Activated CD8-positive, alpha-beta T cell treated with anti-CD3 and anti-CD28 coated beads for 36 hours (primary cell): ENCODE results near the gene GIMAP6. TPM values are rescaled to one million over a fixed set of nuclear protein-coding genes. Genes with fewer than 3 reads are reported as not detected.
A peak's percentile ranks its signal among the peaks of the same experiment; 100 is the strongest.
"Not testable (repeated sequence)": the region's sequence is repeated elsewhere in the genome, so short reads cannot be mapped to it uniquely, and the experiment has no call there.

Experiments used
- ATAC-seq: fragments of 200-7000 bp; cut with Tn5 transposase; one replicate; pipeline ENCODE4 v1.10.0; 2021; ENCODE audit warnings: mild to moderate bottlenecking, moderate library complexity
- CTCF ChIA-PET: fragments of 350-600 bp; sonication (Branson Sonifier 250); formaldehyde crosslinking; loops from one replicate; lab custom pipeline; 2021; ENCODE audit warnings: antibody characterized with exemption; lab: Charles Lee
- POLR2A ChIA-PET: fragments of 350-600 bp; sonication (Branson Sonifier 250); formaldehyde crosslinking; loops from one replicate; lab custom pipeline; 2021; ENCODE audit warnings: antibody characterized with exemption; lab: Charles Lee
- DNase-seq: peaks from one replicate; pipeline ENCODE4 v3.0.0-alpha.2; 2020
- H3K27ac Mint-ChIP-seq: one replicate; pipeline ENCODE4 v1.8.0; 2021; ENCODE audit warnings: mild to moderate bottlenecking, mixed read lengths
- H3K27me3 Mint-ChIP-seq: one replicate; pipeline ENCODE4 v1.8.0; 2021; ENCODE audit warnings: mixed read lengths
- H3K36me3 Mint-ChIP-seq: one replicate; pipeline ENCODE4 v1.8.0; 2021; ENCODE audit warnings: low read depth, mixed read lengths
- H3K4me1 Mint-ChIP-seq: one replicate; pipeline ENCODE4 v1.8.0; 2021; ENCODE audit warnings: low read depth, mixed read lengths
- H3K4me3 Mint-ChIP-seq: one replicate; pipeline ENCODE4 v1.8.0; 2021; ENCODE audit warnings: mild to moderate bottlenecking, moderate library complexity, mixed read lengths
- H3K9me3 Mint-ChIP-seq: one replicate; pipeline ENCODE4 v1.8.0; 2021; ENCODE audit warnings: mixed read lengths
- intact Hi-C: fragments of 100-400 bp; cut with micrococcal nuclease; formaldehyde crosslinking; loops from one replicate; pipeline ENCODE4 v1.10.0; 2022
- total RNA-seq, 2 experiments: library from RNA; stranded (reverse); gene quantifications; one replicate each; pipeline ENCODE4 v1.2.3, GENCODE V29; 2021
- TF ChIP-seq, protein P1 (sequence below): fragments of 200-600 bp; IDR thresholded peaks from one replicate; pipeline ENCODE4 v1.8.0; 2022; ENCODE audit warnings: antibody characterized with exemption, mild to moderate bottlenecking

GIMAP6 gene
- total RNA-seq, 2 experiments from 2014 or later = 21.2 to 21.5 TPM

DNA sequence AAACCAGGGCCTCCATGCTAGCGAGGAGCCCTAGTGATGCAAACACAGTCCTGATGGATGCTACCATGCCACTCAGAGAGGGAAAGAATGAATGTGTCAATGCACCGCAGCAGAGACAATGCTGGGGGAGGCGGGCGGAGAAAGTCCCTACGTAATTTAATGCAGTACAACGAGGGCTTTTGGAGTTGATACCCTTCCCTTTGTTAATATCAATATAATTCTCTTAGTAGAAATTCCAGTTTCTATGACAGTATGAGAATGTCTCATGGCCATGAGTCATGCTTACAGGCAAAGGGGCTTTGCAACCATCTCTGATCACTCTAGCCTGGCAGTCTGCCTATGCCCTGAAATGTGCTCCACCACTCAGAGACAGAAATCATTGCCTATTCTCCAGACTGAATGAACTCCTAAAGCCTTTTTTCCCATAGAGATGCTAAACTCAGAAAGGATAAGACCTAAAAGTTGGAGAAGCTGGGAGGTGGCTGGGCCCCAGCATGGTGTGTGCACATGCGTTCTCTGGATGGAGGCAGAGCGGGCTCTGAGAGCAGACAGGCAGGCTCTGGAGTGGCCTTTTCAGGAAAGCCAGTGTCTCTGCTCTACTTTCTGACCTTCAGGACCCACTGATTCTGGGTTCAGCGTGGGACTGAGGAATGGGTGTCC, 33.0 kb upstream of the GIMAP6 start:
- H3K9me3 Mint-ChIP-seq = peaks cover 19% of the 10 kb centered on the region
- TF ChIP-seq, protein P1, sequence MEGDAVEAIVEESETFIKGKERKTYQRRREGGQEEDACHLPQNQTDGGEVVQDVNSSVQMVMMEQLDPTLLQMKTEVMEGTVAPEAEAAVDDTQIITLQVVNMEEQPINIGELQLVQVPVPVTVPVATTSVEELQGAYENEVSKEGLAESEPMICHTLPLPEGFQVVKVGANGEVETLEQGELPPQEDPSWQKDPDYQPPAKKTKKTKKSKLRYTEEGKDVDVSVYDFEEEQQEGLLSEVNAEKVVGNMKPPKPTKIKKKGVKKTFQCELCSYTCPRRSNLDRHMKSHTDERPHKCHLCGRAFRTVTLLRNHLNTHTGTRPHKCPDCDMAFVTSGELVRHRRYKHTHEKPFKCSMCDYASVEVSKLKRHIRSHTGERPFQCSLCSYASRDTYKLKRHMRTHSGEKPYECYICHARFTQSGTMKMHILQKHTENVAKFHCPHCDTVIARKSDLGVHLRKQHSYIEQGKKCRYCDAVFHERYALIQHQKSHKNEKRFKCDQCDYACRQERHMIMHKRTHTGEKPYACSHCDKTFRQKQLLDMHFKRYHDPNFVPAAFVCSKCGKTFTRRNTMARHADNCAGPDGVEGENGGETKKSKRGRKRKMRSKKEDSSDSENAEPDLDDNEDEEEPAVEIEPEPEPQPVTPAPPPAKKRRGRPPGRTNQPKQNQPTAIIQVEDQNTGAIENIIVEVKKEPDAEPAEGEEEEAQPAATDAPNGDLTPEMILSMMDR = no peak
- peak overlapping the region; percentile 39 for H3K4me3 Mint-ChIP-seq
- peaks cover 84% of the 10 kb centered on the region for H3K4me1 Mint-ChIP-seq
- ATAC-seq (peak; percentile 43), DNase-seq (peak; percentile 74)
- H3K27me3 Mint-ChIP-seq = no peaks in the 10 kb centered on the region
- peaks cover 35% of the 10 kb centered on the region for H3K36me3 Mint-ChIP-seq
- H3K27ac Mint-ChIP-seq = peak overlapping the region; percentile 97
- CTCF ChIA-PET = interaction anchor here (0.8 to 1.3 kb wide), 5 partner anchors 7 to 216 kb away, joined by 3 to 4 read pairs (median 3); no protein-coding TSS in a partner anchor
- POLR2A ChIA-PET = interaction anchor here (0.6 to 2.2 kb wide), 18 partner anchors 10 to 213 kb away, joined by 3 to 10 read pairs (median 4); partner anchors contain the start of genes GIMAP1, GIMAP2 and GIMAP6
- intact Hi-C loops = loop anchor here (5.0 kb wide), 4 partner anchors 33 to 148 kb away; partner anchors contain the start of genes GIMAP1, GIMAP4 and GIMAP6

DNA sequence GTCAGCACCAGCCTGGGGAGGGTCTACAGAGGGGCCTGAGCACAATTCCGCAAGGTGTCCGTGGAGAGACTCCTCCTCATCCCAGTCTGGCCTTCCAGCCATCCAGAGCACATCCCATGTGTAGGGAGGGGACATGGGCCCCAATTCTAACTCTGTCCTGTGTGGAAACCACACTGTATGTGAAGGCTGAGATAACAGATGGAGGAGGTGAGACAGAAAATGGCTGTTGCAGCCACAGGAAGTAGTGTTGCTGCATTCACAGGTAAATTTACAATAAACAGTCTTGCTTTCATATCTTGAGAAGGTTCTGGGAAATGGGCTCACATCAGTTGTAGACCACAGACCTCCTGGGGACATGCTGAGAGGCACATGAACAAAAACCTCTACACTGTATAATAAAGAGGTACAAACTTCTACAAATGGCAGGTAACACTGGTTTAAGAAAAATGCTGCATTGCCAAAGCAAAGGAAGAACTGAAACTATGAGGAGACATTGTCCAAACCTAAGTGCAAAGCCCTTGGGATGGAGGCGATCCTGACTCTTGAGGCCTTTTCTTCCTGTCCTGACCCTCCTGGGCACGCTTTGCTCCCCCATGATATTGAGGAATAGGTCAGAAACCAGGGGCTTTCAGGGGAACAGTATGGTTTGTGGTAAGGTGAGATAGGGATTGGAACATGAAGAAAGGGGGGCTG, 31.8 kb upstream of the GIMAP6 start:
- Mint-ChIP-seq H3K9me3 (peaks cover 14% of the 10 kb centered on the region), H3K27ac (peak overlapping the region; percentile 97), H3K4me1 (peaks cover 75% of the 10 kb centered on the region), H3K27me3 (no peaks in the 10 kb centered on the region), H3K36me3 (peaks cover 32% of the 10 kb centered on the region), H3K4me3 (peak overlapping the region; percentile 9)
- POLR2A ChIA-PET = interaction anchor here (1.0 to 1.2 kb wide), 2 partner anchors 22 to 31 kb away, joined by 5 read pairs; partner anchors contain the start of genes GIMAP2 and GIMAP6
- TF ChIP-seq, protein P1 = no peak
- CTCF ChIA-PET = no interaction called here
- DNase-seq (peak; percentile 65), ATAC-seq (peak; percentile 10)
- intact Hi-C loops = no loop called here

DNA sequence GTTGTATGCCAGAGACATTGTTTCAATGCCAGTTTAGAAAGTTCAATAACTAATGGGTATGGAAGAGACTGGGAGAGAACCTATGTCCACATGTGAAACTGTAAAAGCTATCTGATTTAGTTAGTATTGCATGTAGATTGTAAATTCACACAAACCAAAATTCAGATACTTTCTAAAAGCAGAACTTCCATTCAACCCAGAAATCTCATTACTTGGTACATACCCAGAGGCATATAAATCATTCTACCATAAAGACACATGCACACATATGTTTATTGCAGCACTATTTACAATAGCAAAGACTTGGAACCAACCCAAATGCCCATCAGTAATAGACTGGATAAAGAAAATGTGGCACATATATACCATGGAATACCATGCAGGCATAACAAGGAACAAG, 30.6 kb upstream of the GIMAP6 start:
- H3K27me3 Mint-ChIP-seq = not testable (repeated sequence)

DNA sequence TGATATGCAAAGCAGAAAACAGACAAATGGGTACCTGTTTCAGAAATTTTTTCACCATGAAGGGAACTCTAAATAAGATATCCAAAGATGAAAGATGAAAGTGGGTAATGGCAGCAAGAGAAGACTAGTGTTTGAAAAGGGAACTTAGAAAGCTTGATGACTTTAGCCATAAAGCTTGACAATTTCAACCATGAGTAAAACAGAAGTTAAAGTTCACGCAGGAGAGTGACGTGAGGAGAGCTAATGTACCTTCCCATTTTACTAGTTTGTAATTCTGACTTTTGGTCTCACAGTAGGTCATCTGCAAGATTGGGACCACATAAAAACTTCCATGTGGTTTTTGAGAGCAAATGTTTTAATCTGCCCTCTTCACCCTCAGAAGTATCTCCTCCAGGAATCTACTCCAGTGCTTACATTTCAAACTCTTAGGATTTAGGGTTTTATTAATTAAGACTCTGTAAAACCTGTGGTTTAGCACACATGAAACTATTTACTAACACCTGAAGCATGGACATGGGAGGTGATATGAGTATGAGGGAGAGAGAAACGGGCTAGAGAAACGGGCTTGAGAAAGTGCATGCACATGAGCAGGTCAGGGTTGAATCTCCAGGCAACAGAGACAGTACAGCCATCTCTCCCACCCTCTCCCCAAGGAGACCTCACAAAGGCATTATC, 28.9 kb upstream of the GIMAP6 start:
- Mint-ChIP-seq H3K27me3 (no peaks in the 10 kb centered on the region), H3K36me3 (peaks cover 28% of the 10 kb centered on the region), H3K4me3 (no peak overlapping the region), H3K9me3 (peaks cover 17% of the 10 kb centered on the region), H3K4me1 (peaks cover 48% of the 10 kb centered on the region), H3K27ac (peak overlapping the region; percentile 69)
- TF ChIP-seq, protein P1 = no peak
- CTCF ChIA-PET = interaction anchor here (1.0 to 1.3 kb wide), 2 partner anchors 9 to 17 kb away, joined by 3 to 4 read pairs; no protein-coding TSS in a partner anchor
- DNase-seq = no peak
- POLR2A ChIA-PET = interaction anchor here (1.3 to 1.5 kb wide), 2 partner anchors 36 to 93 kb away, joined by 3 read pairs; no protein-coding TSS in a partner anchor
- intact Hi-C loops = no loop called here
- no peak for ATAC-seq

More for the DNA sequence above, 30.6 kb upstream of the GIMAP6 start:
- Mint-ChIP-seq H3K27ac (peak overlapping the region; percentile 97), H3K36me3 (peaks cover 31% of the 10 kb centered on the region), H3K4me1 (peaks cover 65% of the 10 kb centered on the region), H3K9me3 (peaks cover 12% of the 10 kb centered on the region)
- CTCF ChIA-PET, DNase-seq, intact Hi-C loops, ATAC-seq, H3K4me3 Mint-ChIP-seq: not testable (repeated sequence)
- POLR2A ChIA-PET = interaction anchor here (0.6 kb wide), 1 partner anchor 31 kb away, joined by 3 read pairs; no protein-coding TSS in a partner anchor

DNA sequence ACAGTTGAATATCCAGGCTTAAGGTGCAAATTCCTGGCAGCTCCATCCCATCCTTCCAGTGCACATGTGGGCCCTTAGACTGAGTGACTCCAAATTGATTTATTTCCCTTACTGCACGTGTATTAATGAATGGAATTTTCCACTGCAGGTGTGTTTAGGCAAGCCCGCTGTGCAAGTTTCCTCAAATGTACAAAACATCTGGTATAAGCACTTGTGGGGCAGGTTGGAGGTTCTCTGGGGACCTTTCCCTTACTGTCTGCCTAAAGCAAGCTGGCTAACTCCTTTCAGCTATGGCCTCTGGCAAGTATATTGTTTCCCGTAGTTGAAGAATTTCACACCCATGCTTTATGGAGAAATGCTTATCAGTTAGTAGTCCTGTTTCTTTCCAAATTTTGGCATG, 25.3 kb upstream of the GIMAP6 start:
- TF ChIP-seq, protein P1 = no peak
- no peak for ATAC-seq
- POLR2A ChIA-PET = interaction anchor here (1.2 kb wide), 1 partner anchor 11 kb away, joined by 4 read pairs; no protein-coding TSS in a partner anchor
- Mint-ChIP-seq H3K9me3 (peaks cover 15% of the 10 kb centered on the region), H3K27ac (no peak overlapping the region), H3K27me3 (no peaks in the 10 kb centered on the region), H3K4me3 (no peak overlapping the region), H3K36me3 (peaks cover 16% of the 10 kb centered on the region), H3K4me1 (peaks cover 19% of the 10 kb centered on the region)
- intact Hi-C loops = no loop called here
- CTCF ChIA-PET = interaction anchor here (0.7 to 2.4 kb wide), 4 partner anchors 8 to 58 kb away, joined by 3 to 6 read pairs (median 4); no protein-coding TSS in a partner anchor
- no peak for DNase-seq
